ENCODE data around the gene APBB2. TPM values are rescaled to one million over a fixed set of nuclear protein-coding genes. Genes with fewer than 3 reads are reported as not detected.

APBB2 gene
- total RNA-seq, 1 experiment from 2014 or later: 49.0 TPM

- POLR2A ChIA-PET: no interaction called here
- Mint-ChIP-seq H3K27ac (no peak overlapping the region), H3K27me3 (ENCODE audit: low read depth) (no peaks in the 10 kb centered on the region), H3K4me3 (no peak overlapping the region), H3K4me1 (peaks cover 24% of the 10 kb centered on the region), H3K9me3 (peaks cover 27% of the 10 kb centered on the region), H3K36me3 (peaks cover 11% of the 10 kb centered on the region)
- CTCF ChIA-PET: interaction anchor here (1.9 kb wide), 1 partner anchor 209 kb away, joined by 4 read pairs; no protein-coding TSS in a partner anchor
- no peak for ATAC-seq
- TF ChIP-seq ZNF281 (CRISPR knock-in tag; IDR thresholded peaks at IDR 0.05) (no peak), E2F1 (CRISPR knock-in tag; IDR thresholded peaks at IDR 0.05) (no peak)
- DNase-seq (ENCODE audit: low spot score): no peak
Observed at GRCh38 chr4:41185614-41186592, 28.4 kb downstream of the APBB2 start.

- no peak overlapping the region for H3K27ac Mint-ChIP-seq
- TF ChIP-seq ZNF232 (CRISPR knock-in tag; IDR thresholded peaks at IDR 0.05): no peak
- TF ChIP-seq FOXJ3 (CRISPR knock-in tag; IDR thresholded peaks at IDR 0.05; ENCODE audit: borderline replicate concordance): no peak
- no peak for TF ChIP-seq ETV6 (CRISPR knock-in tag; IDR thresholded peaks at IDR 0.05)
- TF ChIP-seq NR2C2 (CRISPR knock-in tag; IDR thresholded peaks at IDR 0.05): no peak
- TF ChIP-seq NR3C1 (CRISPR knock-in tag; conservative IDR thresholded peaks at IDR 0.05; ENCODE audit: low read depth): no peak
- no peak for TF ChIP-seq RELA (CRISPR knock-in tag; IDR thresholded peaks at IDR 0.05; ENCODE audit: borderline replicate concordance)
- TF ChIP-seq, protein P1, sequence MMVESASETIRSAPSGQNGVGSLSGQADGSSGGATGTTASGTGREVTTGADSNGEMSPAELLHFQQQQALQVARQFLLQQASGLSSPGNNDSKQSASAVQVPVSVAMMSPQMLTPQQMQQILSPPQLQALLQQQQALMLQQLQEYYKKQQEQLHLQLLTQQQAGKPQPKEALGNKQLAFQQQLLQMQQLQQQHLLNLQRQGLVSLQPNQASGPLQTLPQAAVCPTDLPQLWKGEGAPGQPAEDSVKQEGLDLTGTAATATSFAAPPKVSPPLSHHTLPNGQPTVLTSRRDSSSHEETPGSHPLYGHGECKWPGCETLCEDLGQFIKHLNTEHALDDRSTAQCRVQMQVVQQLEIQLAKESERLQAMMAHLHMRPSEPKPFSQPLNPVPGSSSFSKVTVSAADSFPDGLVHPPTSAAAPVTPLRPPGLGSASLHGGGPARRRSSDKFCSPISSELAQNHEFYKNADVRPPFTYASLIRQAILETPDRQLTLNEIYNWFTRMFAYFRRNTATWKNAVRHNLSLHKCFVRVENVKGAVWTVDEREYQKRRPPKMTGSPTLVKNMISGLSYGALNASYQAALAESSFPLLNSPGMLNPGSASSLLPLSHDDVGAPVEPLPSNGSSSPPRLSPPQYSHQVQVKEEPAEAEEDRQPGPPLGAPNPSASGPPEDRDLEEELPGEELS (CRISPR knock-in tag; IDR thresholded peaks at IDR 0.05): no peak
- no peak for TF ChIP-seq IRF2 (CRISPR knock-in tag; IDR thresholded peaks at IDR 0.05; ENCODE audit: borderline replicate concordance, low read depth)
- TF ChIP-seq ZNF671 (CRISPR knock-in tag; IDR thresholded peaks at IDR 0.05): no peak
- TF ChIP-seq, protein P2, sequence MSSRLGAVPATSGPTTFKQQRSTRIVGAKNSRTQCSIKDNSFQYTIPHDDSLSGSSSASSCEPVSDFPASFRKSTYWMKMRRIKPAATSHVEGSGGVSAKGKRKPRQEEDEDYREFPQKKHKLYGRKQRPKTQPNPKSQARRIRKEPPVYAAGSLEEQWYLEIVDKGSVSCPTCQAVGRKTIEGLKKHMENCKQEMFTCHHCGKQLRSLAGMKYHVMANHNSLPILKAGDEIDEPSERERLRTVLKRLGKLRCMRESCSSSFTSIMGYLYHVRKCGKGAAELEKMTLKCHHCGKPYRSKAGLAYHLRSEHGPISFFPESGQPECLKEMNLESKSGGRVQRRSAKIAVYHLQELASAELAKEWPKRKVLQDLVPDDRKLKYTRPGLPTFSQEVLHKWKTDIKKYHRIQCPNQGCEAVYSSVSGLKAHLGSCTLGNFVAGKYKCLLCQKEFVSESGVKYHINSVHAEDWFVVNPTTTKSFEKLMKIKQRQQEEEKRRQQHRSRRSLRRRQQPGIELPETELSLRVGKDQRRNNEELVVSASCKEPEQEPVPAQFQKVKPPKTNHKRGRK (CRISPR knock-in tag; IDR thresholded peaks at IDR 0.05; ENCODE audit: borderline replicate concordance): no peak
- TF ChIP-seq, protein P3, sequence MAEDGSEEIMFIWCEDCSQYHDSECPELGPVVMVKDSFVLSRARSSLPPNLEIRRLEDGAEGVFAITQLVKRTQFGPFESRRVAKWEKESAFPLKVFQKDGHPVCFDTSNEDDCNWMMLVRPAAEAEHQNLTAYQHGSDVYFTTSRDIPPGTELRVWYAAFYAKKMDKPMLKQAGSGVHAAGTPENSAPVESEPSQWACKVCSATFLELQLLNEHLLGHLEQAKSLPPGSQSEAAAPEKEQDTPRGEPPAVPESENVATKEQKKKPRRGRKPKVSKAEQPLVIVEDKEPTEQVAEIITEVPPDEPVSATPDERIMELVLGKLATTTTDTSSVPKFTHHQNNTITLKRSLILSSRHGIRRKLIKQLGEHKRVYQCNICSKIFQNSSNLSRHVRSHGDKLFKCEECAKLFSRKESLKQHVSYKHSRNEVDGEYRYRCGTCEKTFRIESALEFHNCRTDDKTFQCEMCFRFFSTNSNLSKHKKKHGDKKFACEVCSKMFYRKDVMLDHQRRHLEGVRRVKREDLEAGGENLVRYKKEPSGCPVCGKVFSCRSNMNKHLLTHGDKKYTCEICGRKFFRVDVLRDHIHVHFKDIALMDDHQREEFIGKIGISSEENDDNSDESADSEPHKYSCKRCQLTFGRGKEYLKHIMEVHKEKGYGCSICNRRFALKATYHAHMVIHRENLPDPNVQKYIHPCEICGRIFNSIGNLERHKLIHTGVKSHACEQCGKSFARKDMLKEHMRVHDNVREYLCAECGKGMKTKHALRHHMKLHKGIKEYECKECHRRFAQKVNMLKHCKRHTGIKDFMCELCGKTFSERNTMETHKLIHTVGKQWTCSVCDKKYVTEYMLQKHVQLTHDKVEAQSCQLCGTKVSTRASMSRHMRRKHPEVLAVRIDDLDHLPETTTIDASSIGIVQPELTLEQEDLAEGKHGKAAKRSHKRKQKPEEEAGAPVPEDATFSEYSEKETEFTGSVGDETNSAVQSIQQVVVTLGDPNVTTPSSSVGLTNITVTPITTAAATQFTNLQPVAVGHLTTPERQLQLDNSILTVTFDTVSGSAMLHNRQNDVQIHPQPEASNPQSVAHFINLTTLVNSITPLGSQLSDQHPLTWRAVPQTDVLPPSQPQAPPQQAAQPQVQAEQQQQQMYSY (CRISPR knock-in tag; IDR thresholded peaks at IDR 0.05): no peak
- no peak for TF ChIP-seq CREB1 (CRISPR knock-in tag; IDR thresholded peaks at IDR 0.05)
- peaks cover 11% of the 10 kb centered on the region for H3K36me3 Mint-ChIP-seq
- H3K4me1 Mint-ChIP-seq: peaks cover 31% of the 10 kb centered on the region
- CTCF ChIA-PET: interaction anchor here (0.6 kb wide), 1 partner anchor 441 kb away, joined by 5 read pairs; no protein-coding TSS in a partner anchor
- no peak overlapping the region for H3K4me3 Mint-ChIP-seq
- no peak for ATAC-seq
- DNase-seq (ENCODE audit: low spot score): no peak
- POLR2A ChIA-PET: no interaction called here
- H3K27me3 Mint-ChIP-seq (ENCODE audit: low read depth): no peaks in the 10 kb centered on the region
- H3K9me3 Mint-ChIP-seq: peaks cover 27% of the 10 kb centered on the region
Observed at GRCh38 chr4:41184009-41184408, 30.3 kb downstream of the APBB2 start.
